Endothelial cell of hepatic sinusoid (primary cell): ENCODE data around the gene PDE9A.

ENCODE experiments used
- in situ Hi-C: cut with HindIII; loops from 2 replicates; pipeline ENCODE4 v1.10.0; 2017; ENCODE audit warnings: low sequenced_read_pairs

PDE9A gene

GRCh38 chr21:42734323-42734971, 81.0 kb downstream of the PDE9A start:
- in situ Hi-C loops: no loop called here

- in situ Hi-C loops: no loop called here
Measured at GRCh38 chr21:42735061-42735460, 81.6 kb downstream of the PDE9A start.

GRCh38 chr21:42735944-42736343, 82.5 kb downstream of the PDE9A start:
- in situ Hi-C loops: no loop called here

- in situ Hi-C loops: no loop called here
Measured at GRCh38 chr21:42736646-42737350, 83.4 kb downstream of the PDE9A start.

GRCh38 chr21:42737951-42738590, 84.7 kb downstream of the PDE9A start:
- in situ Hi-C loops: no loop called here

- in situ Hi-C loops: no loop called here
Measured at GRCh38 chr21:42739061-42739931, 85.9 kb downstream of the PDE9A start.

GRCh38 chr21:42740405-42740909, 87.0 kb downstream of the PDE9A start:
- in situ Hi-C loops: no loop called here

- in situ Hi-C loops: no loop called here
Measured at GRCh38 chr21:42741066-42741465, 87.6 kb downstream of the PDE9A start.

GRCh38 chr21:42744520-42745445, 91.4 kb downstream of the PDE9A start:
- in situ Hi-C loops: no loop called here

- in situ Hi-C loops: no loop called here
Measured at GRCh38 chr21:42745511-42746239, 92.3 kb downstream of the PDE9A start.

- in situ Hi-C loops: no loop called here
Measured at GRCh38 chr21:42746240-42746592, 92.8 kb downstream of the PDE9A start.

- in situ Hi-C loops: no loop called here
Measured at GRCh38 chr21:42746593-42747275, 93.3 kb downstream of the PDE9A start.

GRCh38 chr21:42747276-42747701, 93.9 kb downstream of the PDE9A start:
- in situ Hi-C loops: no loop called here

- in situ Hi-C loops: no loop called here
Measured at GRCh38 chr21:42747746-42748351, 94.4 kb downstream of the PDE9A start.

- in situ Hi-C loops: no loop called here
Measured at GRCh38 chr21:42748620-42749176, 95.3 kb downstream of the PDE9A start.

GRCh38 chr21:42750737-42751530, 97.5 kb downstream of the PDE9A start:
- in situ Hi-C loops: no loop called here

- in situ Hi-C loops: no loop called here
Measured at GRCh38 chr21:42751866-42752265, 98.4 kb downstream of the PDE9A start.
